SK-N-SH treated with all-trans-retinoic acid at 6 μM for 48 hours (cell line): ENCODE measurements around the gene CES3.

Experiments
- PATZ1 ChIP-seq: fragments of 250-450 bp; sonication (Bioruptor Pico); IDR thresholded peaks from 2 replicates; pipeline ENCODE4 v1.8.0; 2020; ENCODE audit warnings: mild to moderate bottlenecking, moderate library complexity, borderline replicate concordance
- PPARA ChIP-seq: fragments of 250-450 bp; sonication (Bioruptor Pico); IDR thresholded peaks from 2 replicates; pipeline ENCODE4 v1.5.0; 2020; ENCODE audit warnings: mild to moderate bottlenecking, borderline replicate concordance
- RARB ChIP-seq: fragments of 250-450 bp; sonication (Bioruptor Pico); IDR thresholded peaks from 2 replicates; pipeline ENCODE4 v1.8.0; 2021; ENCODE audit warnings: mild to moderate bottlenecking, moderate library complexity
- SNAI2 ChIP-seq: fragments of 250-450 bp; sonication (Bioruptor Pico); IDR thresholded peaks from 2 replicates; pipeline ENCODE4 v1.5.0; 2020; ENCODE audit warnings: mild to moderate bottlenecking, moderate library complexity
- TF ChIP-seq, protein P1 (sequence below): fragments of 250-450 bp; sonication (Bioruptor Pico); IDR thresholded peaks from 2 replicates; pipeline ENCODE4 v1.5.1; 2020; ENCODE audit warnings: low read depth, mild to moderate bottlenecking, moderate library complexity

- TF ChIP-seq RARB (no peak), SNAI2 (no peak), PPARA (no peak), PATZ1 (CRISPR knock-in tag) (no peak)
- TF ChIP-seq, protein P1, sequence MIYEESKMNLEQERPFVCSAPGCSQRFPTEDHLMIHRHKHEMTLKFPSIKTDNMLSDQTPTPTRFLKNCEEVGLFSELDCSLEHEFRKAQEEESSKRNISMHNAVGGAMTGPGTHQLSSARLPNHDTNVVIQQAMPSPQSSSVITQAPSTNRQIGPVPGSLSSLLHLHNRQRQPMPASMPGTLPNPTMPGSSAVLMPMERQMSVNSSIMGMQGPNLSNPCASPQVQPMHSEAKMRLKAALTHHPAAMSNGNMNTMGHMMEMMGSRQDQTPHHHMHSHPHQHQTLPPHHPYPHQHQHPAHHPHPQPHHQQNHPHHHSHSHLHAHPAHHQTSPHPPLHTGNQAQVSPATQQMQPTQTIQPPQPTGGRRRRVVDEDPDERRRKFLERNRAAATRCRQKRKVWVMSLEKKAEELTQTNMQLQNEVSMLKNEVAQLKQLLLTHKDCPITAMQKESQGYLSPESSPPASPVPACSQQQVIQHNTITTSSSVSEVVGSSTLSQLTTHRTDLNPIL (CRISPR knock-in tag): no peak
Observed at GRCh38 chr16:66917741-66918140, 43.3 kb upstream of the CES3 start.
